Fibroblast of upper back skin (primary cell): Measurements from ENCODE around the gene PPFIA4.
"Not testable (repeated sequence)": the region's sequence is repeated elsewhere in the genome, so short reads cannot be mapped to it uniquely, and the experiment has no call there.

Source experiments
- DNase-seq: peaks from one replicate; pipeline ENCODE4 v3.0.0-alpha.2; 2013

PPFIA4 gene

DNA sequence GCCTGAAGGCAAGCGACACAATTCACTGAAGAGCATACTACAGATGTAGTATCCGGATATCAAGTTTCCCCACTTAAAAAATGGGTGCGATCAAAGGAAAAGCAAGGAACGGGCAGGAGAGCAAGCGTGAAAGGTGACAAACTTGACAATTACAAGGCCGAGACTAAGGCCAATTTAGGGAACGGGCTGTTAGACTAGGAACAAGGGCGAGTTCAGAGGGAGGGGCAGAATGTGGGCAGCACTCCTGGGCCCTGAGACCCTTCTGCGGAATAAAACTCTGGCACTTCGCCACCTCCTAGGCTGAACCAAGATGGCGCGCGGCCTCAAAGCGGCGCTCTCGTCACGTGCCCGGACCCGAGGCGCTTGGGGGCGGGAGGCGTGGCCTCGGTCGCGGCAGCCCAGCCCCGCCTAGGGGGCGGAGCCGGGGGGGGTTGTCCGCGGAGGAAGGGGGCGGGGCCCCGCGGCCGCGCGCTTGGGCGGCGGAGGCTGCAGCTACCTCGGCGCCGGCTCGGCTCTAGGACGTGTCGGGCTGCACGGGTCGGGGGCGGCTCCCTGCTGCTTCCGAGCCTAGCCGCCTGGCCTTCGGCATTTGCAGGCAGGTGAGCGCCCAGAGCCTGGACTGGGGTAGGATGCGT is at the start of gene PPFIA4:
TSS of gene PPFIA4 (plus strand) at position 461 of the 635 bp plus-strand sequence. CDS start 12,518 bp downstream, outside the sequence.
- DNase-seq, result peak; percentile 86

DNA sequence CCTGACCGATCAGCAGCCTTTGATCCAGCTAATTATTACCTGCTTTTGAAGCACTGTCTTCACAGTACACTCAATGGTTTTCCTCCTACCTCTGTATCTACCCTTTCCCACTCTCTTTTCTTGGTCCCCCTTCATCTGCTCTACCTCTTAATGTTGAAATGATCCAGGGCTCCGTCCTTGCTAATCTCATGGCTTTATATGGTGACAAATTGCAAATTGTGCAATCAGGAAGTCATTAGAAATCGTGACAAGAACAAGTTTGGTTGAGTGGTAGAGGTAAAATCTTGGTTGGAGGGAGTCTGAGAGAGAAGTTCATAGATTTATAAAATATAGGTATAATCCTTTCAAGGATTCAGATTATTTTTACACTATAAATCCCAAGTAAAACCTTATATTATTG is 49.7 kb upstream of the PPFIA4 start:
- DNase-seq, result no peak

DNA sequence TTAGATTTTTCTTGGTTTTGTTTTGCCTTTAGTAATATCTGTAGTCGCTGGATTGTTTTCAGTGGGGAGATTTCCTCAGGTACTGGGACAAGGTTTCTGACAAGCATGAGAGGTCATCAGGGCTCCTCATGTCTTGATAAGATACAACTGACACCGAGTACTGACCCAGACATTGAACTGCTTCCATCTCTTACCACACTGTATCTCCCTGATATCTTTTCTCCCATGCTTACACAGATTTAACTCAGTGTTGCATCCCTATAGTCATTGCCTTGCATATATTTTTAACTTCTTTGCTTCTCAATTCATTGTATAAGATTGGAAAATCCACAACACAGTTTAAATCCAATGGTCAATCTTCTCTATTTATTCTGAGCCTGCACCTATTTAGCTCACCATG is 46.8 kb upstream of the PPFIA4 start:
- DNase-seq, result no peak

DNA sequence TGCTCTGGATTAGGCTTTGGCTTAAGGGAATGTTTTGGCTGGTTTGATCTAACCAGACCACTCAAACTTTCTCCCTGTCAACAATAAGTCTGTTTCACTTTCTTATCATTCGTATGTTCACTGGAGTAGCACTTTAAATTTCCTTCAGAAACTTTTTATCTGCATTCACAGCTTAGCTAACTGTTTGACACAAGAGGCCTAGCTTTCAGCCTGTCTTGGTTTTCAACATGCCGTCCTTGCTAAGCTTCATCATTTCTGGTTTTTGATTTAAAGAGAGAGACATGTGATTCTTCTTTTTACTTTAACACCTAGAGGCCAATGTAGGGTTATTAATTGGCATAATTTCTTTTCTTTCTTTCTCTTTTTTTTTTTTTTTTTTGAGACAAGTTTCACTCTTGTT is 44.4 kb upstream of the PPFIA4 start:
- DNase-seq, result no peak

DNA sequence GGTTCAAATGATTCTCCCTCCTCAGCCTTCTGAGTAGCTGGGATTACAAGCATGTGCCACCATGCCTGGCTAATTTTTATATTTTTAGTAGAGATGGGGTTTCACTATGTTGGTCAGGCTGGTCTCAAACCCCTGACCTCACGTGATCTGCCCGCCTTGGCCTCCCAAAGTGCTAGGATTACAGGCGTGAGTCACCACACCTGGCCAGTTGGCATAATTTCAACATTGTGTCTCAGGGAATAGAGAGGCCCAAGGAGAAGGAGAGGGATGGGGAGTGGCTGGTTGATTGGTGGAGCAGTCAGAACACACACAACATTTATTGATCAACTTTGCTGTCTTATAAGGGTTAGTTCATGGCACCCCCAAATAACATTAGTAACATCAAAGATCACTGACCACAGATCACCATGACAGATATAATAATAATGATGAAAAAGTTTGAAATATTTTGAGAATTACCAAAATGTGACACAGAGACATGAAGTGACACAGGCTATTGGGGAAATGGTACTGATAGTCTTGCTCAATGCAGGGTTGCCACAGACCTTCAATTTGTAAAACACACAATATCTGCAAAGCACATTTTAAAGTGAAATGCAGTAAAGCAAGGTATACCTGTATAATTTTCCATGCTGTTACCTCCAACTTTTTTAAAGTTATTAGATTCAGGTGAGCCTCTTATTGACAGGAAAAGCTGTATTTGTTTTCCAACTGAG is 43.4 kb upstream of the PPFIA4 start:
- DNase-seq, result no peak

DNA sequence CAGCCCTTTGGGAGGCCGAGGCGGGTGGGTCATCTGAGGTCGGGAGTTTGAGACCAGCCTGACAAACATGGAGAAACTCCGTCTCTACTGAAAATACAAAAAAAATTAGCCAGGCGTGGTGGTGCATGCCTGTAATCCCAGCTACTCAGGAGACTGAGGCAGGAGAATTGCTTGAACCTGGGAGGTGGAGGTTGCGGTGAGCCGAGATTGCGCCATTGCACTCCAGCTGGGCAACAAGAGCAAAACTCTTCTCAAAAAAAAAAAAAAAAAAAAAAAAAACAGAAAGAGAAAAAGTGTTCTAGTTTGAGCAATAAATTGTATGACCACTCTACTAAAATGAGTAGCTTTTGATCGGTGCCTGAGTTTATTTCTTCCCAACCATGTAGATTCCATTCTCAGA is 40.2 kb upstream of the PPFIA4 start:
- DNase-seq, result not testable (repeated sequence)

DNA sequence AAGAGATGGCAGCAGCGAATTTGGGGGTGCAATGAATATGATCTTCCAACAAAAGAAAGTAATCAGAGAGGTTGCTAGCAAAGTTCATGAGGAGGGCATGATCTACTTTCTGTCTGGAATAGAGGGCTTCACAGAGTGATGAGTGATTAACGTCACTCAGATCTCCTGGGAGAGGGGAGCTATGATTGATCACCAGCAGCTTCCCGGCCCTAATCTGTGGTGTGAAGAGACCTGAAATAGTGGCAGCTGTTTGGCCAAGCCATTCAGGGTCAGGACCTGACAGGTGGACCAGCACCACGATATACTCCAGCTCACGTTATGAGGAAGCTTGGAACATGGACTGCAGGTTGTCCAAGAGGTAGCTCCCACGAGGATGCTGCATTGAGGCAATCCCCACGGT is 39.0 kb upstream of the PPFIA4 start:
- no peak for DNase-seq

DNA sequence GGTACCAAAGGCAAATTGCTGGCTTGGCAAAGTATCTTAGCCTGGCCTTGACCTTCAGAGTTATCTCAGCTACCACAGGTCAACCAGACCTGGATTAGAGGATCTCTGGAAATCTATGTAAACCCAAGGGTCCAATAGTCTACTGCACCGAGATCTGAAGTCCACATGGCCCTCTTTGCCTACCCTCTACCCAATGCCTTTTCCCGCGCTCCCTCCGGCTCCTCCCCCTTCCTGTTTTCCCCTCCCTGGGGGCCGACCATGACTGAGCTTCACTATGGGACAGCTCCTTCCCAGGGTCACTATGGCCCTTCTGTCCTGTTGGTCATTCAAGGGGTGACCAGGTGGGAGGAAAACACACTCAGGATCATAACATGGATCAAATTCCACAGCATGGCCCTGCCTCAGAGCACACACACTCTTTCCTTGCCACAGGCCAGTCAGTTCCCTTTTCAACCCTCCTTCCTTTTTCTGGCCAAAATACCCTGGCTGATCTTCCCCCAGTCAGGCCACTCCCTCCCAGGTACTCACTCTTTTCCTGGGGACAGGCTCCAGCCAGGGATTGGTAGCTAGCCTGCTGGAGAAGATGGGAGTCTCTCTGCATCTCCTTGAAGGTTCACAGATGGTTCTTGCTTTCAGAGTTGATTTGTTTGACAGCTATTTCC is 38.2 kb upstream of the PPFIA4 start:
- DNase-seq, result no peak

DNA sequence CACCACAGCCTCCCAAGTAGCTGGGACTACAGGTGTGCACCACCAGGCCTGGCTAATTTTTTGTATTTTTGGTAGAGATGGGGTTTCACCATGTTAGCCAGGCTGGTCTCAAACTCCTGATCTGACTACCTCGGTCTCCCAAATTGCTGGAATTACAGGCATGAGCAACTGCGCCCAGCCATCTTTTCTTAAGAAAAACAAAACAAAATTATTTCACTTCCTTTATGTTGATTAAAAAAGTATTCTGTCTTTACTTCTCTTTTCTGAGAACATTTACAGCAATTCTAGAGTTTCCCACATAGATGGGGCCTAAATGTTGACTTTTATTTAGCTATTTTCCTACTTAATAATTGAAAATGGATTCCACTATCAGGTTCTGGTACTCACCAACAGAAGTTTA is 36.4 kb upstream of the PPFIA4 start:
- no peak for DNase-seq

DNA sequence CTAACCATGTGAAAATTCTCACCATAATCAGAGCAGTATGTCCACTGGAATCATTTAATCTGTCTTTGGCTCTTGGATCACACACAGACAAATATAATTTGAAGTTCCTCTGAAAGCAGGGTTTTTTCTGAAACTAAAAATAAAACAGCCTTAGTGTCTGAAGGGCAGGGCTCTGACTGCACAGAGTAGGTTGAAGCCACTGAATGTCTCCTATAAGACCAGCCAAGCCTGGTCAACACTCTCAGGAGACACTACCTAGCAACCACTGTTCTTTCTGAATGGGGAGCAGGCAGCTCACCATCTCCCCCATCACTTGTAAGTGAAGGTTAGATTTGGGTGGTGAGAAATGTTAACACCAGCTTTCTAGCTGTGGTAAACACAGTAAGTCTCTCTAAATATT is 35.2 kb upstream of the PPFIA4 start:
- DNase-seq, result no peak

DNA sequence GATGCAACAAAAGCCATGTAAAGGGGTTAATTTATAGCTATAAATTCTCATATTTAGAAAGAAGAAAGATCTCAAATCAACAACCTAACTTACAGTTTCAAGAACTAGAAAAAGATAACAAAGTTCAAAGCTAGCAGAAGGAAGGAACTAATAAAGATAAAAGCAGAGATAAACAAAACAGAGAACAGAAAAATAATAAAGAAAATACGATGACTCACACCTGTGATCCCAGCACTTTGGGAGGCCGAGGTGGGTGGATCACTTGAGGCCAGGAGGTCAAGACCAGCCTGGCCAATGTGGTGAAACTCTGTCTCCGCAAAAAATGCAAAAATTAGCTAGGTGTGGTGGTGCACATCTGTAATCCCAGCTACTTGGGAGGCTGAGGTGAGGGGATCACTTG is 31.5 kb upstream of the PPFIA4 start:
- no peak for DNase-seq

DNA sequence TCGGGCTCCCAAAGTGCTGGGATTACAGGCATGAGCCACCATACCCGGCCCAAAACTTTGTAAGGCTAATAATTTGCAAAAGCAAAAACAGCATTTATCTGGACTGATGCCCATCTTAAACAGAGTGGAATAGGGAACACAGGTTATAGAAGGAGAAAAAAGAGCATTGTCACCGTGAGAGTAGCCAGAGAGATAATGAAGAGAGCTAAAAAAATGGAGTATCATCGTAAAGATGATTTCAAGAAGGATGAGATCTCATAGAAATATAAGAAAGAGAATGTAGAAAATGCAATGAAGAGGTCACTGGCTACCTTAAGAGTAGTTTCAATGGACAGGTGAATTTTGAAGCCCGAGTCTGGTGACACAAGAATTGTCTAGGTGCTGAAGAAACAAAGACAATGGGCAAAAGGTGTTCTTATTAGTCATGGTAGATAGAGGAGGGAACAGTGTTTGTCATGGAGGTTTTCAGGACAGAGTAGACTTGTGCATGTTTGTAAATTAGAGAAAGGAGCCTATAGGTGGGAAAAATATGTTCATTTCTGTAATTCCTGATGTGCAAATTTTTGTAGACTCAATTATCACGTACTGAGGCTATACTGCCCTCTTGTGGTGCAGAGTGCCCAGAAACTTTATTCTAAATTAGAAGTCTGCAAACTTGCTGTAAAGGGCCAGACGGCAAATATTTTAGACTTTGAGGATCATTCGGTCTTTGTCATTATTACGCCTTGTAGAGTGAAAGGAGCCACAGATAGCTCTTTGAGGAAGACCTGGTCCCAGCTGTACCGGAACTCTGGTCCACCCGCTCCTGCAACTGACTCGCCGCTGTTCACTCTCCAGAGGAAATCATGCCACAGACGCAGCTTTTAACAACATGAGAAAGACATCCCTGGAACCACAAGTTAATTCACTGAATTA is 27.2 kb upstream of the PPFIA4 start:
- peak; percentile 46 for DNase-seq

DNA sequence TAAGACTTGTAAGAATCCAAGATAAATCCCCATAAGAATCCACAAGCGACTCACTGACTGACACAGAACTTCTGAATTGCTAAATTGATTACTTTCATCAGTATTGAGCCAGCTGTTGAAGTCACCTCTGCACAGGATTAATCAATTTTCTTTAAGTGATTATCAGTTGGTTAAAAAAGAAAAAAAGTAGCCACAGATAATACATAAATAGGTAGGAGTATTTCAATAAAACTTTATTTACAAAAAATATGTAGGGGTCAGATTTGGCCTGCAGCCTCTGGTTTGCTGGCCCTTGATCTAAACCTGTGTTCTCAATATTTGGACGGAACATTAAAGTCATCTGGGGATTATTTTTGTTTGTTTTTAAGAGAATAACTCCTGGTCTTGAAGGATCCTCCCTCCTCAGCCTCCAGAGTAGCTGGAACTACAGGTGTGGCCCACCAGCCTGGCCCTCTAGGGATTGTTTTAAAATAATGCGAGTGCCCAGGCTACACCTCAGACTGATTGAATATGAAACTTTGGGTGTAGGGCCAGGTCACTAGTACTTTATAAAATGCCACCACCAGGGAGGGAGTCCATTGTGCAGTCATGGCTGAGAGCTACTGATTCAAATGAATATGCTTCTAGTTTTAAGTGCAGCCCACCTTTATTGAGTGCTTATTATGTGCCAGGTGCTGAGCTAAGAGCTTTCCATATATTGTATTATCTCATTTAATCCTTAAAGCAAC is 25.9 kb upstream of the PPFIA4 start:
- no peak for DNase-seq

DNA sequence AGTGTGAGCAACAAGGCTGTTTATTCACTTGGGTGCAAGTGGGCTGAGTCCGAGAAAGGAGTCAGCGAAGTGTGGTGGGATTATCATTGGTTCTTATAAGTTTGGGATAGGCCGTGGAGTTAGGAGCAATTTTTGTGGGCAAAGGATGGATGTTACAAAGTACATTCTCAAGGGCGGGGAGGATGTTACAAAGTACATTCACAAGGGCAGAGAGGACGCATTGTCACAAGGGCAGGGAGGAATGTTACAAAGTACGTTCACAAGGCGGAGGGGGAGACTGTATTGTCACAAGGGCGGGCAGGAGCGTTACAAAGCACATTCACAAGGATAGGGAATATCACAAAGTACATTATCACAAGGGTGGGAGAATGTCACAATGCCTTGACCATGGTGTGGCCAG is 24.3 kb upstream of the PPFIA4 start:
- DNase-seq, result no peak

DNA sequence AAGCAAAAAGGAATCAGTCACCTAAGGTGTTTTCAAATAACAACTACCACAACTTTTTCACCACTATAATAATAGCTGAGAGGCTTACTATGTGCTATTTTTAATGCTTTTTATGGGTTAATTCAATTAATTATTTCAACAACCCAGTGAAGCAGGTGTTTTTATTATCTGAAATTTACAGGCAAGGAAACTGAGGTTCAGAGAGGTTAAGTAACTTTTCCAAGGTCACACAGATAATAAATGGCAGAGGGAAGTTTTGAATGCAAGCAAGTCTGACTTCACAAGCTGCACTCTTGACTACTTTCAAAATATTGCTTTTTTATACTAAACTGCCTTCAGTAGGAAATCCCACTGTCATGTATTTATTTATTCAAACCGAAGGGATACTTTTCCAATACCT is 23.3 kb upstream of the PPFIA4 start:
- no peak for DNase-seq

DNA sequence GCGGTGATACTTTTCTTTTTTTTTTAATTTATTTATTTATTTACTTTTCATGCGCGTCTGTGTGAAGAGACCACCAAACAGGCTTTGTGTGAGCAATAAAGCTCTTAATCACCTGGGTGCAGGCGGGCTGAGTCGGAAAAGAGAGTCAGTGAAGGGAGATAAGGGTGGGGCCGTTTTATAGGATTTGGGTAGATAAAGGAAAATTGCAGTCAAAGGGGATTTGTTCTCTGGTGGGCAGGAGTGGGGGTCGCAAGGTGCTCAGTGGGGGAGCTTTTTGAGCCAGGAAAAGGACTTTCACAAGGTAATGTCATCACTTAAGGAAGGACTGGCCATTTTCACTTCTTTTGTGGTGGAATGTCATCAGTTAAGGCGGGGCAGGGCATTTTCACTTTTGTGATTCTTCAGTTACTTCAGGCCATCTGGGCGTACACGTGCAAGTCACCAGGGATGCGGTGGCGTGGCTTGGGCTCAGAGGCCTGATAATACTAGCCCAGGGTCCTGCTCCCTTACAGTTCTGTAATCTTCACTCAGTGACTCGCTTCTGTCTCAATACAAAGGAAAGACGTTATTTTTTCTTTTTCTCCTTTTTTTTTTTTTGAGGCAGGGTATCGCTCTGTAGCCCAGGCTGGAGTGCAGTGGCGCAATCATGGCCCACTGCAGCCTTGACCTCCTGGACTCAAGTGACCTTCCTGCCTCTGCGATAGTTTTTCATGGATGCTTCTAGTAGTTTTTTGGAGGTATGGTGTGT is 20.7 kb upstream of the PPFIA4 start:
- DNase-seq, result not testable (repeated sequence)

DNA sequence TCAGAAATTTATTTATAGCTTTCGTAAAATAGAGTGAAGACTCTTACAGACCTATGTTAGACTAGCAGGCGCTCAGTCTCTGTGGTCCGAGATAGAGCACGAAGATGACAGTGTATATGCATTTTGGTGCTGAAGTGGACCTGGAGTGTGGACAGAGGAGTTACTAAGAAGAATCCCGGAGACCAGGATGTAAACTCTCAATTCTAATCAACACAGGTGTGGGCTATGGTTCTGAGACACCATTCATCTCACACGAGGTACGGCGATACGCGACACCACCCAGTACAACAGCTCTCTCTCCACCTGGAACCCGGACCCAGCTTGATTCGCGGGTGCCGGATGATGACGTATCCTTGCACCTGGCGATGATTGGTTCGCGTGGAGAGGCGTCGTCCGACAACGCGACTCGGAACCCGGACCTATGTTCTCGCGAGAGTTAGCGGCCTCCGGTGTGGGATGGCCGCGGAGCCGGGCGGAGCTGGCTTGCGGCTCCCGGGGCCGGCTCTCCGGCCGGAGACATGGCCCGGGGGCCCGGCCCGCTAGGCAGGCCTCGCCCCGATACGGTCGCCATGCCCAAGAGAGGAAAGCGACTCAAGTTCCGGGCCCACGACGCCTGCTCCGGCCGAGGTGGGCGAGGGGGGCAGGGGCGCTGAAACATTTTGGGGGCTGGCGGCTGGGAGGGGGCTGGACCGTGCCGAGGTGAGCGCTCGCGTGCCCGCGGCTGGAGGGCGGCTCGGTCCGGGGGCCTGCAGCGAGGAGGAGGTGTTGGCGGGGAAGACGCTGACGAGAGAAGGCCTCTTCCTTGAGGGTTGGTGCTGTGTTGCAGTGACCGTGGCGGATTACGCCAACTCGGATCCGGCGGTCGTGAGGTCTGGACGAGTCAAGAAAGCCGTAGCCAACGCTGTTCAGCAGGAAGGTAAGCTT is 19.1 kb upstream of the PPFIA4 start, which contains the start of gene TMEM183A:
TSS of gene TMEM183A (plus strand) at position 427 of the 924 bp plus-strand sequence. CDS start at position 519, 92 bp downstream.
- DNase-seq, result peak; percentile 98

DNA sequence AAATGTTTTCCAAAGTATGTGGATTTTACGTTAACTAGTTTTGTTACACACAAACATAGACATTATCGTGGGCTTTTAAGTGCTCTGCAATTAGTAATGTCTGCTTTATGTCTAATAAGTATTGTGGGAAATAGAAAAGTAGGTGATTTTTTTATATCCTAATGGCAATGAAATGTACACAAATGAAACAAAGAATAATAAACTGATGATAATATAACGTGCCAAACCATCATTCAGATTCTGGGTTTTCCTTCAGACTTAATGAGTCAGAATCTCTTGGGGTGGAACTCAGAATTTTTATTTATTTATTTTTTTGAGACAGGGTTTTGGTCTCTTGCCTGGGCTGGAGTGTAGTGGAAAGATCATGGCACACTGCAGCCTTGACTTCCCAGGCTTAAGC is 17.1 kb upstream of the PPFIA4 start:
- DNase-seq, result no peak

DNA sequence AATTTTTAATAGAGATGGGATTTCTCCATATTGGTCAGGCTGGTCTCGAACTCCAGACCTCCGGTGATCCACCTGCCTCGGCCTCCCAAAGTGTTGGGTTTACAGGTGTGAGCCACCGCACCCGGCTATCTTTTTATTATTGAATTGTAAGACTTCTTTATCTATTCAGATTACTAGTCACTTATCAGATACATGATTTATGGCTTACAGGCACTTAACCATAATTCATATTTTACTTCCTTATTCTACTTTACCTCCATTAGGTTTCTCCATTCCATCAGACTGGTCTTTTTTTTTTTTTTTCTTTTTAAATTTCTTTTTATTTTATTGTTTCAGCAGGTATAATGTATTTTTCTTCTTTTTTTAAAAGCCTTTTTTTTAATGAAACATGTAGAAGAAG is 14.7 kb upstream of the PPFIA4 start:
- no peak for DNase-seq

DNA sequence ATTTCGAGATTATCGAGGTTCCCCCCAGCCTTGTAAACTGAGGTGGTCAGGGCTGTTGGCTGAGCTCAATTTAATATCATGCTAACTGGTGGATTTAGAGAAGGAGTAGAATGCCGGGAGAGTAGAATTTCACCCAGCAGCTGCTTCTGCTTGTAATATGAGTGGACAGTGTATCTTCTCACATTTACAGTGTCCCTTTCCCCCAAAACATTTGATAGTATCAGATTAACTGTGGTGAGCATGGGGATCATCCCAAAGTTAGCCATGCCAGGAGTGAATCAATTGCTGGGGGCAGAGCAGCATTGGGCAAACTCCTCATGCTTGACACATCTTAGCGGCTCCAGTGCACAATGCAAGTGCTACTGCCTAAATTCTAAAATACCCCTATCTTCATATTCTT is 9.2 kb upstream of the PPFIA4 start:
- DNase-seq, result no peak
